NB4 (cell line): Measurements from ENCODE around the gene SYCE3.

ENCODE experiments used
- POLR2A ChIP-seq: IDR thresholded peaks from 2 replicates; pipeline ENCODE4 v1.6.1; 2011; ENCODE audit warnings: mild to moderate bottlenecking; ENCODE audit not compliant: insufficient read length; ENCODE audit errors: extremely low read depth
- TF ChIP-seq, protein P1 (sequence below): IDR thresholded peaks from one replicate; pipeline ENCODE4 v1.5.1; 2012; ENCODE audit warnings: low read depth, low read length
- TF ChIP-seq, protein P2 (sequence below): IDR thresholded peaks from 2 replicates; pipeline ENCODE4 v1.6.1; 2011; ENCODE audit warnings: low read depth, low read length

DNA sequence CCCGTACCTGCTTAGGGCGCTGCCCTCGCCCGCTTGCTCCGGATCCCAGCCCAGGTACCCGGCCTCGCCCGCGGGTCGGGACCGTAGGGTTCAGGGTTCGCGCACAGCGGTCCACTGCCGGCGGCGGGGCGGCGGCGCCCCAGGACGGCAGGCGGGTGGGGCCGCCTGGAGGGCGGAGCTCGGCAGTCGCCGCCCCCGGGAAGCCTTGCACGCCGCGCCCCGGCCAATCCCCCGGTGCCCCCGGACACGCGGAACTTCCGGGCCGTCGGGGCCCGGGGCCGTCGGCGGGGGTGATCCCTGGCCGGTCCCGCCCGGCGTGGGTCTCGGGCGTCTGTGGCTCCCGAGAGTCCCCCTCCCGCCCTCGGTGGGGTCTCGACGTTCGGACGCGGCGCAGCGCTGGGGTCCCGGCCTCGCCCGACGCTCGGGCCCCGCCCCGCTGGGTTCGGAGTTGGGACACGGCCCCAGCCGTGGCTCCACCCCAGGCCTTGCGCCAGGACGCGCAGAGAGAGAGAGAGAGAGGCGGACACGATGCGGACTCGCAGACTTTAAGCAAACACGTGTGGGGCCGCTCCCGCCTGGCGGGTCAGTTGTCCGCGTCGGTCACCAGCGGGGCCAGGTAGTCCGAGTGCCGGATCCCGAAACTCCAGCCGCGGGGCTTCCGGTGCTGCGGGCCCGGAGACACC lies 32.7 kb downstream of the SYCE3 start, which contains the start of gene TYMP:
- TF ChIP-seq, protein P1, sequence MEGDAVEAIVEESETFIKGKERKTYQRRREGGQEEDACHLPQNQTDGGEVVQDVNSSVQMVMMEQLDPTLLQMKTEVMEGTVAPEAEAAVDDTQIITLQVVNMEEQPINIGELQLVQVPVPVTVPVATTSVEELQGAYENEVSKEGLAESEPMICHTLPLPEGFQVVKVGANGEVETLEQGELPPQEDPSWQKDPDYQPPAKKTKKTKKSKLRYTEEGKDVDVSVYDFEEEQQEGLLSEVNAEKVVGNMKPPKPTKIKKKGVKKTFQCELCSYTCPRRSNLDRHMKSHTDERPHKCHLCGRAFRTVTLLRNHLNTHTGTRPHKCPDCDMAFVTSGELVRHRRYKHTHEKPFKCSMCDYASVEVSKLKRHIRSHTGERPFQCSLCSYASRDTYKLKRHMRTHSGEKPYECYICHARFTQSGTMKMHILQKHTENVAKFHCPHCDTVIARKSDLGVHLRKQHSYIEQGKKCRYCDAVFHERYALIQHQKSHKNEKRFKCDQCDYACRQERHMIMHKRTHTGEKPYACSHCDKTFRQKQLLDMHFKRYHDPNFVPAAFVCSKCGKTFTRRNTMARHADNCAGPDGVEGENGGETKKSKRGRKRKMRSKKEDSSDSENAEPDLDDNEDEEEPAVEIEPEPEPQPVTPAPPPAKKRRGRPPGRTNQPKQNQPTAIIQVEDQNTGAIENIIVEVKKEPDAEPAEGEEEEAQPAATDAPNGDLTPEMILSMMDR = no peak
- peak; percentile 49 for TF ChIP-seq POLR2A
- TF ChIP-seq, protein P2, sequence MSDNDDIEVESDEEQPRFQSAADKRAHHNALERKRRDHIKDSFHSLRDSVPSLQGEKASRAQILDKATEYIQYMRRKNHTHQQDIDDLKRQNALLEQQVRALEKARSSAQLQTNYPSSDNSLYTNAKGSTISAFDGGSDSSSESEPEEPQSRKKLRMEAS = peak; percentile 86
